DMS53 treated with DMSO at 0.1 percent for 48 hours (cell line): Measurements from ENCODE around the gene PTGIS.
"Not testable (repeated sequence)": the region's sequence is repeated elsewhere in the genome, so short reads cannot be mapped to it uniquely, and the experiment has no call there.

Experiments used
- DNase-seq: peaks from one replicate; lab custom pipeline; 2025; ENCODE audit not compliant: unreplicated experiment; lab: John Stamatoyannopoulos, UW

The PTGIS gene

GRCh38 chr20:49567421-49568277, at the start of gene PTGIS:
Gene PTGIS (minus strand): TSS chr20:49568137. CDS start chr20:49568116, 21 bp downstream.
- no peak for DNase-seq

GRCh38 chr20:49617394-49617793, 49.5 kb upstream of the PTGIS start:
- not testable (repeated sequence) for DNase-seq

- no peak for DNase-seq
These were observed 48.4 kb upstream of the PTGIS start for GRCh38 chr20:49616154-49617007.

GRCh38 chr20:49615401-49616153, 47.6 kb upstream of the PTGIS start:
- no peak for DNase-seq

- not testable (repeated sequence) for DNase-seq
These were observed 47.1 kb upstream of the PTGIS start for GRCh38 chr20:49615051-49615400.

GRCh38 chr20:49614338-49615050, 46.6 kb upstream of the PTGIS start:
- DNase-seq: no peak

GRCh38 chr20:49612127-49612738, 44.3 kb upstream of the PTGIS start:
- DNase-seq: no peak

- DNase-seq: not testable (repeated sequence)
These were observed 43.7 kb upstream of the PTGIS start for GRCh38 chr20:49611539-49612126.

GRCh38 chr20:49610691-49611538, 43.0 kb upstream of the PTGIS start:
- peak; percentile 68 for DNase-seq

GRCh38 chr20:49608752-49609670, 41.1 kb upstream of the PTGIS start:
- DNase-seq: peak; percentile 85

- DNase-seq: no peak
These were observed 39.6 kb upstream of the PTGIS start for GRCh38 chr20:49607568-49607967.

GRCh38 chr20:49603209-49603627, 35.3 kb upstream of the PTGIS start:
- DNase-seq: no peak

GRCh38 chr20:49602345-49603208, 34.6 kb upstream of the PTGIS start:
- DNase-seq: no peak

- DNase-seq: no peak
These were observed 33.4 kb upstream of the PTGIS start for GRCh38 chr20:49601153-49601924.

- DNase-seq: no peak
These were observed 31.8 kb upstream of the PTGIS start for GRCh38 chr20:49599746-49600113.

- DNase-seq: no peak
These were observed 30.0 kb upstream of the PTGIS start for GRCh38 chr20:49597825-49598395.
